Natural killer cell (primary cell): ENCODE results near the gene PWWP2B. TPM values are rescaled to one million over a fixed set of nuclear protein-coding genes. Genes with fewer than 3 reads are reported as not detected.

Experiments
- ATAC-seq, 3 donors: fragments of 150-1000 bp in 2 of 3; fragments of 200-7000 bp in 1 of 3; cut with Tn5 transposase; 1 replicate in 1 of 3; 2 replicates in 2 of 3; pipeline ENCODE4 v1.10.0; 2021; ENCODE audit warnings: mild to moderate bottlenecking in 2 of 3, moderate library complexity in 2 of 3
- DNase-seq, 2 donors: peaks; one replicate each; pipeline versions ENCODE4 v3.0.0 to v3.0.0-alpha.2; 2013 to 2021; ENCODE audit warnings: mixed read lengths in 1 of 2
- H3K27ac ChIP-seq: one replicate; pipeline ENCODE4 v1.5.1; 2013; ENCODE audit warnings: mild to moderate bottlenecking, low read length
- H3K27me3 ChIP-seq: one replicate; pipeline ENCODE4 v1.6.1; 2013; ENCODE audit warnings: low read length; ENCODE audit not compliant: control insufficient read depth, insufficient read depth
- H3K36me3 ChIP-seq: one replicate; pipeline ENCODE4 v1.6.1; 2013; ENCODE audit warnings: low read length; ENCODE audit not compliant: control insufficient read depth, insufficient read depth
- H3K4me1 ChIP-seq: one replicate; pipeline ENCODE4 v1.6.1; 2013; ENCODE audit warnings: low read length; ENCODE audit not compliant: control insufficient read depth, insufficient read depth
- H3K4me3 ChIP-seq: one replicate; pipeline ENCODE4 v1.5.1; 2013; ENCODE audit warnings: low read length
- H3K9me3 ChIP-seq: one replicate; pipeline ENCODE4 v1.6.1; 2013; ENCODE audit warnings: low read length; ENCODE audit not compliant: control insufficient read depth, insufficient read depth
- H3K27ac Mint-ChIP-seq, 2 donors: one replicate each; pipeline ENCODE4 v1.8.0; 2022; ENCODE audit warnings: mild to moderate bottlenecking in 2 of 2, mixed read lengths in 2 of 2, moderate library complexity in 1 of 2
- H3K27me3 Mint-ChIP-seq, 2 donors: one replicate each; pipeline ENCODE4 v1.8.0; 2022; ENCODE audit warnings: low read depth in 2 of 2, mixed read lengths in 2 of 2
- H3K36me3 Mint-ChIP-seq: one replicate; pipeline ENCODE4 v1.8.0; 2022; ENCODE audit warnings: mixed read lengths
- H3K4me1 Mint-ChIP-seq, 2 donors: one replicate each; pipeline ENCODE4 v1.8.0; 2022; ENCODE audit warnings: mixed read lengths in 2 of 2
- H3K4me3 Mint-ChIP-seq: one replicate; pipeline ENCODE4 v1.8.0; 2022; ENCODE audit warnings: mild to moderate bottlenecking, moderate library complexity, mixed read lengths
- H3K9me3 Mint-ChIP-seq, 2 donors: one replicate each; pipeline ENCODE4 v1.8.0; 2022; ENCODE audit warnings: mixed read lengths in 2 of 2
- WGBS: methylation state at CpG from one replicate; pipeline ENCODE4 v1.1.7; 2013; ENCODE audit warnings: missing lambda C conversion rate; ENCODE audit not compliant: insufficient coverage; 5-methylcytosine and 5-hydroxymethylcytosine counted together
- intact Hi-C: fragments of 100-400 bp; cut with micrococcal nuclease; formaldehyde crosslinking; loops from one replicate; pipeline ENCODE4 v1.14.2; 2022
- total RNA-seq, 4 donors: library from RNA; stranded (reverse); fragments of 120-200 nt in 1 of 4; gene quantifications; one replicate each; pipeline versions ENCODE4 v1.2.3 to v1.2.4, GENCODE V29; 2013 to 2022
- TF ChIP-seq, protein P1 (sequence below): fragments of 200-600 bp; IDR thresholded peaks from one replicate; pipeline ENCODE4 v1.8.0; 2022; ENCODE audit warnings: antibody characterized with exemption

Gene PWWP2B
- total RNA-seq, 3 donors from 2014 or later (not counting 1 experiment from before 2014, with no cell fraction given): 23.7 to 29.5 (median 24.4) TPM

DNA sequence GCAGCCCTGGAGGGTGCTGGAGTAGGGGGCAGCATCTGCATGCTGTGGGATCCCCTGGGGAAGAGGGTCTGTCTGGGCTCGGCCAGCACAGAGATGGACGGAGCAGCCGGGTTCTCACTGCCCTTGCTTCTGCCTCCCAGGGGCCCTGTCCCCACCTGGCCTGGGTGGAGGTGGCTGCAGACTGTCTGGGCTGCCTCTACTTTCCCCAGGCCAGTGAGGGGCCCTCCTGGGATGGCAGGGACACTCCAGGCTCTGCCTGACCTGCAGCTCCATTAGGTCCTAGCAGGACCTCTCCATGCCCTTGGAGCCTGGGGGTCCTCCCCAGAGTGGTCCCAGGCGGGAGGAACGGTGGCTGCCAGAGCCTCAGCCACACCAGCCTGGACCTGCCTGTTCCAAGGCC lies 63.7 kb downstream of the PWWP2B start:
- Mint-ChIP-seq H3K36me3 (no peaks in the 10 kb centered on the region), H3K9me3 (no peaks in the 10 kb centered on the region), H3K27ac (no peak overlapping the region), H3K4me3 (no peak overlapping the region), H3K4me1 (peaks cover 0 to 8% of the 10 kb centered on the region in 2 donors), H3K27me3 (no peaks in the 10 kb centered on the region)
- ATAC-seq (no peak), DNase-seq (no peak)
- Histone ChIP-seq H3K27ac (no peak overlapping the region), H3K36me3 (no peaks in the 10 kb centered on the region), H3K27me3 (no peaks in the 10 kb centered on the region), H3K4me1 (peaks cover 8% of the 10 kb centered on the region), H3K9me3 (no peaks in the 10 kb centered on the region), H3K4me3 (no peak overlapping the region)
- 92% methylated on average over 5 of the region's 5 CpGs for WGBS
- intact Hi-C loops: no loop called here
- TF ChIP-seq, protein P1, sequence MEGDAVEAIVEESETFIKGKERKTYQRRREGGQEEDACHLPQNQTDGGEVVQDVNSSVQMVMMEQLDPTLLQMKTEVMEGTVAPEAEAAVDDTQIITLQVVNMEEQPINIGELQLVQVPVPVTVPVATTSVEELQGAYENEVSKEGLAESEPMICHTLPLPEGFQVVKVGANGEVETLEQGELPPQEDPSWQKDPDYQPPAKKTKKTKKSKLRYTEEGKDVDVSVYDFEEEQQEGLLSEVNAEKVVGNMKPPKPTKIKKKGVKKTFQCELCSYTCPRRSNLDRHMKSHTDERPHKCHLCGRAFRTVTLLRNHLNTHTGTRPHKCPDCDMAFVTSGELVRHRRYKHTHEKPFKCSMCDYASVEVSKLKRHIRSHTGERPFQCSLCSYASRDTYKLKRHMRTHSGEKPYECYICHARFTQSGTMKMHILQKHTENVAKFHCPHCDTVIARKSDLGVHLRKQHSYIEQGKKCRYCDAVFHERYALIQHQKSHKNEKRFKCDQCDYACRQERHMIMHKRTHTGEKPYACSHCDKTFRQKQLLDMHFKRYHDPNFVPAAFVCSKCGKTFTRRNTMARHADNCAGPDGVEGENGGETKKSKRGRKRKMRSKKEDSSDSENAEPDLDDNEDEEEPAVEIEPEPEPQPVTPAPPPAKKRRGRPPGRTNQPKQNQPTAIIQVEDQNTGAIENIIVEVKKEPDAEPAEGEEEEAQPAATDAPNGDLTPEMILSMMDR: no peak

DNA sequence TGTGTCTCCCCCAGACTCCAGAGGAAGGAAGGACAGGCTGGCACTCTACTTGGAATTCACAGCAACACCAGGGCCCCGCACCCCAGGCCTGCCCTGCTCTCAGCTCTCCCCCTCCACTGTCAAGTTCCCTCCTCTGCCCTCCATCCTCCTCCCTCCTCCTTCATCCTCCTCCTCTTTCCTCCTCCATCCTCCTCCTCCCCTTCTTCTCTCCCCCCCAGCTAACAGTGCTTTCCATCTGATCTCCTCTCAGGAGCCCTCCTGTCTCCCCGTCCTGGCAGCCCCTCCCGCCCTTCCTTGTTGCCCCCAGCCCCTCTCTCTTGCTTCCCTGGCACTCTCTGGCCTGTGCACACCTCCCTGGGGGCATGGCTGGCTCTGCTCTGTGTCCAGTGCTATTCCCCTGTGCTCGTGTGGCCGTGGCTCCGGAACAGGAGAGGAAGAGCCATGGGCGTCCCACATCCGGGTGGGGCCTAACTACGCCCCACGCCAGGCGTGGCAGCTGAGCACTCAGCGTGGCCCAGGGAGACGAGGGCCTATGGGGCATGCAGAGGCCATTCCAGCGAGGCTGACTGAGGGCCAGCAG lies 64.2 kb downstream of the PWWP2B start:
- Histone ChIP-seq H3K36me3 (no peaks in the 10 kb centered on the region), H3K27me3 (no peaks in the 10 kb centered on the region), H3K4me1 (peaks cover 8% of the 10 kb centered on the region), H3K9me3 (no peaks in the 10 kb centered on the region), H3K4me3 (no peak overlapping the region), H3K27ac (no peak overlapping the region)
- ATAC-seq: no peak
- TF ChIP-seq, protein P1: no peak
- H3K36me3 Mint-ChIP-seq: no peaks in the 10 kb centered on the region
- H3K9me3 Mint-ChIP-seq: no peaks in the 10 kb centered on the region
- no peak for DNase-seq
- intact Hi-C loops: no loop called here
- H3K4me3 Mint-ChIP-seq: no peak overlapping the region
- 86% methylated on average over 14 of the region's 14 CpGs for WGBS
- H3K27me3 Mint-ChIP-seq: no peaks in the 10 kb centered on the region
- H3K4me1 Mint-ChIP-seq: peaks cover 0 to 8% of the 10 kb centered on the region in 2 donors
- no peak overlapping the region for H3K27ac Mint-ChIP-seq

DNA sequence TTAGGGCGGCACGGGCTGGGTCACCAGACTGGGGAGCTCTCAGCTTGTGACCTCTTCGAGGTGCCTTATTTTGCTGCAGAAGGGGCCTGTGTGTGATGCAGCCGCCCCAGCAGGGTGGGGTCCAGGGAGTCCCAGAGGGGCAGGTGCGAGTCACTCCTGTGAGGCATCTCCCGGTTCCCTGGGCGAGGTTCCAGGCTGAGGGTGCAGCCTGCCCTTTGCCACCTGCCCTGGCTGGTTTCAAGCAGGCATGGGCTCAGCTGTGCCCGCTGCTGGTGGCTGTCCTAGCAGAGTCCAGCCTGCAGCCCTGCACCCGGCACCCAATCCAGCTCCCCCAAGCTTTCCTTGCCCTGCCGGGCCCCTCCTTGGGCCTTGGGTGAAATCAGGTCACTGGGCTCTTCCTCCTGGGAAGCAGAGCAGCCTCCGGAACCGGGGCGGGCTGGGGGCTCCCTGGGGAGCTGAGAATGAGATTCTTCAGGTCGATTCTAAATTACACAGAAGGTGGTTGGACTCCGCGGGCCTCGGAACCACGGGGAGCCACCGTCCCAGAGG lies 64.8 kb downstream of the PWWP2B start:
- no peaks in the 10 kb centered on the region for H3K36me3 Mint-ChIP-seq
- Histone ChIP-seq H3K4me3 (no peak overlapping the region), H3K27ac (no peak overlapping the region), H3K27me3 (no peaks in the 10 kb centered on the region), H3K36me3 (no peaks in the 10 kb centered on the region), H3K4me1 (peaks cover 8% of the 10 kb centered on the region), H3K9me3 (no peaks in the 10 kb centered on the region)
- no peaks in the 10 kb centered on the region for H3K27me3 Mint-ChIP-seq
- H3K9me3 Mint-ChIP-seq: no peaks in the 10 kb centered on the region
- WGBS: 92% methylated on average over 19 of the region's 19 CpGs
- intact Hi-C loops: no loop called here
- TF ChIP-seq, protein P1: no peak
- no peak for ATAC-seq
- no peak overlapping the region for H3K27ac Mint-ChIP-seq
- H3K4me1 Mint-ChIP-seq: peaks cover 0 to 8% of the 10 kb centered on the region in 2 donors
- no peak for DNase-seq
- no peak overlapping the region for H3K4me3 Mint-ChIP-seq
